Small intestine (tissue), 7 donors: ENCODE data around the gene STARD9. TPM values are rescaled to one million over a fixed set of nuclear protein-coding genes. Genes with fewer than 3 reads are reported as not detected.

Experiments
- DNase-seq, 2 donors: peaks; one replicate each; pipeline versions ENCODE4 v3.0.0 to v3.0.0-alpha.2; 2013
- FAIRE-seq: peaks from 2 replicates; lab custom pipeline; 2012; peaks lifted over from hg19 to GRCh38; lab: Jason Lieb, UNC
- H3K27ac ChIP-seq, 3 donors: one replicate each; pipeline ENCODE4 v1.5.1; 2013; ENCODE audit warnings: low read length in 2 of 3, mild to moderate bottlenecking in 2 of 3, control low read depth in 1 of 3, inconsistent platforms in 1 of 3, low read depth in 1 of 3, moderate library complexity in 1 of 3
- H3K27me3 ChIP-seq, 3 donors: one replicate each; pipeline ENCODE4 v1.6.1; 2013; ENCODE audit warnings: low read length in 3 of 3, inconsistent platforms in 1 of 3; ENCODE audit not compliant: control insufficient read depth in 3 of 3, insufficient read depth in 3 of 3
- H3K36me3 ChIP-seq, 3 donors: one replicate each; pipeline ENCODE4 v1.6.1; 2013; ENCODE audit warnings: low read length in 3 of 3, inconsistent platforms in 1 of 3, low read depth in 1 of 3, mild to moderate bottlenecking in 1 of 3, moderate library complexity in 1 of 3; ENCODE audit not compliant: control insufficient read depth in 3 of 3, insufficient read depth in 2 of 3
- H3K4me1 ChIP-seq, 3 donors: one replicate each; pipeline ENCODE4 v1.6.1; 2013; ENCODE audit warnings: low read length in 2 of 3, inconsistent platforms in 1 of 3, low read depth in 1 of 3, mild to moderate bottlenecking in 1 of 3, moderate library complexity in 1 of 3; ENCODE audit not compliant: control insufficient read depth in 3 of 3, insufficient read depth in 2 of 3
- H3K4me3 ChIP-seq, 3 donors: one replicate each; pipeline ENCODE4 v1.5.1; 2013; ENCODE audit warnings: low read length in 3 of 3, control low read depth in 1 of 3, inconsistent platforms in 1 of 3, low read depth in 1 of 3, mild to moderate bottlenecking in 1 of 3, moderate library complexity in 1 of 3
- H3K9me3 ChIP-seq, 2 donors: one replicate each; pipeline ENCODE4 v1.6.1; 2013; ENCODE audit warnings: low read depth in 1 of 2, low read length in 1 of 2; ENCODE audit not compliant: control insufficient read depth in 2 of 2, insufficient read depth in 1 of 2
- WGBS, 3 donors: extraction: QIAGEN DNeasy Blood & Tissue Kit; methylation state at CpG; one replicate each; pipeline ENCODE4 v1.1.7; 2013; 5-methylcytosine and 5-hydroxymethylcytosine counted together
- polyA plus RNA-seq, 4 donors: library from polyadenylated mRNA; stranded (reverse) in 3 of 4; unstranded in 1 of 4; fragments of 200-250 nt in 3 of 4; fragments of 120-200 nt in 1 of 4; gene quantifications; one replicate each; pipeline versions ENCODE4 v1.2.1 to v1.2.3, GENCODE V29; 2013
- donor health status: healthy with polysubstance abuse.
- donor health status: control.
- donor health status: control.
- donor health status: Bipolar disorder and iron deficiency.
- donor health status: healthy.

The STARD9 gene
- polyA plus RNA-seq, 4 donors, result under 0.01 to 5.0 (median 1.9) TPM

GRCh38 chr15:42733027-42733426 is 157.6 kb downstream of the STARD9 start:
- Histone ChIP-seq H3K9me3 (no peaks in the 10 kb centered on the region), H3K4me3 (no peak overlapping the region), H3K27ac (no peak overlapping the region), H3K36me3 (peaks cover 13 to 76% (median 13%) of the 10 kb centered on the region in 3 donors), H3K4me1 (peaks cover 0 to 5% (median 2%) of the 10 kb centered on the region in 3 donors), H3K27me3 (no peaks in the 10 kb centered on the region)
- DNase-seq (no peak), FAIRE-seq (no peak)
- 96 to 98% (median 97%) methylated on average over 11 of the region's 11 CpGs for WGBS, 3 donors

- FAIRE-seq (no peak), DNase-seq (peak in 1 of 2 donors; percentile 4)
- Histone ChIP-seq H3K4me1 (peaks cover 0 to 5% (median 2%) of the 10 kb centered on the region in 3 donors), H3K36me3 (peaks cover 10 to 65% (median 12%) of the 10 kb centered on the region in 3 donors), H3K27me3 (no peaks in the 10 kb centered on the region), H3K9me3 (no peaks in the 10 kb centered on the region), H3K27ac (no peak overlapping the region), H3K4me3 (no peak overlapping the region)
- WGBS, 3 donors, result 90 to 94% (median 90%) methylated on average over 6 of the region's 6 CpGs
These were observed 158.8 kb downstream of the STARD9 start for GRCh38 chr15:42734076-42734672.

- H3K4me3 ChIP-seq, result peak overlapping the region in 2 of 3 donors; percentile 71 to 91
- whole genome bisulfite sequencing, 3 donors, result 86 to 94% (median 92%) methylated on average over 19 of the region's 19 CpGs
- H3K27ac ChIP-seq, result no peak overlapping the region
- H3K36me3 ChIP-seq, result peaks cover 6 to 51% (median 8%) of the 10 kb centered on the region in 3 donors
- no peak for FAIRE-seq
- H3K27me3 ChIP-seq, result no peaks in the 10 kb centered on the region
- H3K4me1 ChIP-seq, result peaks cover 0 to 5% (median 2%) of the 10 kb centered on the region in 3 donors
- H3K9me3 ChIP-seq, result no peaks in the 10 kb centered on the region
- no peak for DNase-seq
These were observed 160.2 kb downstream of the STARD9 start for GRCh38 chr15:42735382-42736165.

- peaks cover 2 to 44% (median 3%) of the 10 kb centered on the region in 3 donors for H3K36me3 ChIP-seq
- no peak for FAIRE-seq
- no peaks in the 10 kb centered on the region for H3K27me3 ChIP-seq
- peaks cover 0 to 5% (median 2%) of the 10 kb centered on the region in 3 donors for H3K4me1 ChIP-seq
- peak overlapping the region; percentile 63 to 87 (median 76) for H3K27ac ChIP-seq
- 2 to 3% (median 2%) methylated on average over 31 to 55 of the region's 55 CpGs for WGBS, 3 donors
- no peak for DNase-seq
- peak overlapping the region; percentile 71 to 91 (median 84) for H3K4me3 ChIP-seq
- H3K9me3 ChIP-seq, result no peaks in the 10 kb centered on the region
These were observed 160.9 kb downstream of the STARD9 start for GRCh38 chr15:42736178-42736792.

GRCh38 chr15:42736793-42737528 is 161.6 kb downstream of the STARD9 start, which contains the start of gene CDAN1:
TSS of gene CDAN1 (minus strand) at chr15:42737128. CDS start at chr15:42737102, 26 bp downstream.
- 0 to 1% (median 0%) methylated on average over 55 to 76 of the region's 76 CpGs for WGBS, 3 donors
- Histone ChIP-seq H3K27ac (peak within 1 kb of the TSS; percentile 69 to 91 (median 84)), H3K27me3 (no peaks in the 10 kb centered on the region), H3K36me3 (peaks cover 0 to 39% (median 2%) of the 10 kb centered on the region in 3 donors), H3K4me1 (peaks cover 0 to 5% (median 2%) of the 10 kb centered on the region in 3 donors), H3K9me3 (no peaks in the 10 kb centered on the region), H3K4me3 (peak within 1 kb of the TSS; percentile 71 to 91 (median 84))
- FAIRE-seq (no peak), DNase-seq (peak; percentile 85 to 95)

- peak in 1 of 2 donors; percentile 50 for DNase-seq
- Histone ChIP-seq H3K4me3 (peak overlapping the region in 2 of 3 donors; percentile 71 to 91), H3K27me3 (no peaks in the 10 kb centered on the region), H3K27ac (peak overlapping the region in 2 of 3 donors; percentile 84 to 91), H3K9me3 (no peaks in the 10 kb centered on the region), H3K36me3 (peaks cover 0 to 31% (median 2%) of the 10 kb centered on the region in 3 donors), H3K4me1 (peaks cover 0 to 5% (median 2%) of the 10 kb centered on the region in 3 donors)
- WGBS, 3 donors, result 68 to 74% (median 71%) methylated on average over 21 of the region's 21 CpGs
- FAIRE-seq, result no peak
These were observed 162.3 kb downstream of the STARD9 start for GRCh38 chr15:42737529-42738328.

- Histone ChIP-seq H3K36me3 (peaks cover 0 to 5% (median 0%) of the 10 kb centered on the region in 3 donors), H3K27ac (no peak overlapping the region), H3K9me3 (no peaks in the 10 kb centered on the region), H3K4me1 (peaks cover 0 to 2% (median 2%) of the 10 kb centered on the region in 3 donors), H3K4me3 (no peak overlapping the region), H3K27me3 (no peaks in the 10 kb centered on the region)
- DNase-seq (no peak), FAIRE-seq (no peak)
- 87 to 94% (median 93%) methylated on average over 2 of the region's 2 CpGs for WGBS, 3 donors
These were observed 166.3 kb downstream of the STARD9 start for GRCh38 chr15:42741710-42742109.
